GM18951 (cell line): ENCODE results near the gene AKT1.

Experiments
- POLR2A ChIP-seq: IDR thresholded peaks from 4 replicates; pipeline ENCODE4 v1.6.1; 2011; ENCODE audit warnings: mild to moderate bottlenecking; ENCODE audit not compliant: insufficient read length, insufficient read depth; ENCODE audit errors: extremely low read depth
- in situ Hi-C: fragments of 300-500 bp; cut with MboI; formaldehyde crosslinking; loops from one replicate; pipeline ENCODE4 v1.12.0; 2022; ENCODE audit warnings: low sequenced_read_pairs, mixed read lengths, inconsistent platforms; ENCODE audit not compliant: unreplicated experiment

Gene AKT1

GRCh38 chr14:104721505-104722431 lies 73.8 kb downstream of the AKT1 start:
- in situ Hi-C loops = no loop called here
- TF ChIP-seq POLR2A = no peak
